Fibroblast of skin of scalp (primary cell): ENCODE measurements around the gene MAFB. TPM values are rescaled to one million over a fixed set of nuclear protein-coding genes. Genes with fewer than 3 reads are reported as not detected.
"Not testable (repeated sequence)": the region's sequence is repeated elsewhere in the genome, so short reads cannot be mapped to it uniquely, and the experiment has no call there.

Source experiments
- DNase-seq: peaks from one replicate; pipeline ENCODE4 v3.0.0-alpha.2; 2013
- polyA plus RNA-seq, 2 experiments: library from polyadenylated mRNA; unstranded; fragments of 120-200 nt; gene quantifications; one replicate each; pipeline ENCODE4 v1.2.1, GENCODE V29; 2013; ENCODE audit not compliant: insufficient read length in 2 of 2

Gene MAFB
- 5.8 TPM for polyA plus RNA-seq (2013, experiment 1 of 2; ENCODE audit: insufficient read length)
- polyA plus RNA-seq (2013, experiment 2 of 2; ENCODE audit: insufficient read length) = 6.0 TPM

DNA sequence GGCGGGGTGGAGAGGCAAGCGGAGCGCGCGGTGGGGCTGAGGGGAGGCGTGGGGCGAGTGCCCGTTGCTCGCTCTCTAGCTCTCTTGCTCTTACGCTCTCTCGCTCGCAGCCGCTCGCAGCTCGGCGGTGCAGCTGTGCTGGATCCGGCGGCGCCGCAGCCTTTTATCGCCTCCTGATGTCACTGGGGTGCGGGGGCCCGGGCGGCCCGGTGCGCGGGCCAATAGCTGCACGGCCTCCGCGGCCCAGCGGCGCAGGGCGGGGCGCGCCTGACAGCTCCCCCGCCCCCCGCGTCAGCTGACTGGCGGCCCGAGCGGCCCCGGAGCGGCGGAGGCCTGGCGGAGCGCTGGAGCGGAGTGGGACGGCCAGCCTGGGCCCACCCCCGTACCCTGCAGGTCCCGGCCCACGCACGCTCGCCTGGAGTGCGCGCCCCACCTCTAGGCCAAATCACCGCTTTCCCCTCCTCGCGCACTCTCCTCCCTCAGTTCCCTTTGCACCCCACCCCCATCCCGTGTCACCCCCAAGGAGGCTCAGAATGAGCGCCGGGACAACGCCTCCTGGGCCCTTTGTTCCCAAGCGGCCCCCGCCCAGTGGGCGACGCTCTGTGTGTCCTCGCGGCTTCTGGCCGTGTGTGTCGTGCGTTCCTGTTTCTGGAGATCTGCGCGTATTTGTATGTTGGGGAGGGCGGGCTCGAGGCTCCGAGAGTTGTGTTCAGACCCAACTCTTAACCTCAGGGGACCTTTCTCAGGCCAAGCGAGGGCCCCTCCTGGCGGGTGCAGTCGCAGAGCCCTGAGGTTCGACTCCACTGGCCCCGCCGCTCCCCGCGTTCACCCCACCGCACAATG is at the start of gene MAFB:
TSS of gene MAFB (minus strand) at position 137 of the 843 bp plus-strand sequence. CDS start 386 bp downstream, outside the sequence.
- peak; percentile 96 for DNase-seq

DNA sequence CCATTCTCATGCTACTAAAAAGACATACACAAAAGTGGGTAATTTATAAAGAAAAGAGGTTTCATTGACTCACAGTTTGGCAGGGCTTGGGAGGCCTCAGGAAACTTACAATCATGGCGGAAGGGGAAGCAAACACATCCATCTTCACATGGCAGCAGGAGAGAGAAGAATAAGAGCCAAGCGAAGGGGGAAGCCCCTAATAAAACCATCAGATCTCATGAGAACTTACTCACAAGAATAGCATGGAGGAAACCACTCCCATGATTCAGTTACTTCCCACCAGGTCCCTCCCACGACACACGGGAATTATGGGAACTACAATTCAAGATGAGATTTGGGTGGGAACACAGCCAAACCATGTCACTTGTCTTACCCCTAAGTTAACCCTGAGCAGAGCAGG is 47.4 kb upstream of the MAFB start:
- not testable (repeated sequence) for DNase-seq

DNA sequence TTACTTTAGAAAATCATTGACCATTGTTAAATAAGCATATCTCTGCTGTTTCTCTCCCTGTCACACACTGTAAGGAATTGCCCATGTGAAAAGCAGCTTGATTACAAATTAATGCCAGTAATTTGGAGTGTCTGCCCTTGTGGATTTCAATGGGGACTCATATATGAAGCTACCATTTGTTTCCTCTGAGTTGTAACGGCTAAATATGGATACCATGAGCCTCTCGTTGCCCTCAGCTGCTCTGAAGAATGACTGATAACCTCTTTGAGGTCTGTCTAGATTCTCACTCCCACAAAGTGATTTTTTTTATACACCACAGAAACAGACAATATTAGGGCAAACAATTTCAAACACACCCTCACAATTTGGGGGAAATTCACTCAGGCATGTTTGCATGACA is 40.0 kb upstream of the MAFB start:
- DNase-seq = no peak

GRCh38 chr20:40728470-40728869 is 39.4 kb upstream of the MAFB start:
- no peak for DNase-seq

DNA sequence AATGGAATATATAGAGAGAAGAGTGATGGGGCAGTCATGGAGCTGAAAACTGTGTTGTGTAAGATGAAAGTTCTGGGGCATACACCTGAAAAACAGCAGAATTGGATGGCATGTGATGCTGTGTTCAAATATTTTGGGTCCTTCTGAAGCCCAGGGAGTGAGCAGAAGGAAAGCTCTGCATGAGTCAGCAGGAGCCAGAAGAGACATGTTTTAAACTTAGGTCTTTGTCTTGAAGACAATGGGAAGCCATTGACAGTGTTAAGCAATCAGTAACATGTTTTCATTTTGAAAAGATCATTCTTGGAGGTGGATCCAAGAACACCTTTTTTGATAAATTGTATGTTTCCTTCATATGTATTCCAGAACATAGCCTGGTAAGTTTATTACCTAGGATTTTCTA is 38.9 kb upstream of the MAFB start:
- DNase-seq = no peak

DNA sequence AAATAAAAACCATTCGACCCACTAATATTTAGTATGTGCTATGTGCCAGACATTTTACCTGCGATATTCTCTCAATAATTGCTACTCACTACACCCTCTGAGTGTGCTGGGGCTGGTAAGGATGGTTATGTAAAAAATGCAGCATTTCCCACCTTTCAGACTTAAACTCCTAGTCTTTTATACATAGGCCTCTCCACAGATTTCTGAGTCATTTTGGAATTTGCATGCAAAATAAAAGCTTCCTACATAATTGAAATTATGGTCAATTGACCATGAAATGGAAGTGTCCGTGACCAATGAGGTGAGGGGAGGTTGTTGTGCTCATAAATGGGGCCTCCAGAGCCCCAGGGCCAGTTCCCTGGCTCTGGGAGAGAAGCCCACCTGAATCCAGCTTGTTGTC is 37.7 kb upstream of the MAFB start:
- no peak for DNase-seq

- DNase-seq = no peak
Measured at GRCh38 chr20:40724566-40724965, 35.5 kb upstream of the MAFB start.

DNA sequence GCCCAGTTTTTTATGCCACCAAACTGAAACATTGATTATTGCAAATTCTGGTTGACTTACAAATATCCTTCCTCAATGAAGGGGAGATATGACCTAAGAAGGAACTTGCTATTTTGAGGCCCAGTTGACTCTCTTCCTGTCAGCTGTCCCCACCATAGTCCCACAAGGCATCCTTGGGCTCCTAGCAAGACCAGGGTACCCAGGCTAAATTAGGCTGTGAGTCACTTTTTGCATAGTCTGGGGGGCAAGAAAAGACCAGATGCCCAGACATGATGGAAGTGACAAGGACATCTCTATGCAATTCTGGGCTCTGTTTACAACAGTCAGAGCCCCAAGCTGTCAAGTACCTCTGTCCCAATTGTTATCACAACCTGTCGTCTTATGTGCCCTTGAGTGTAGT is 31.8 kb upstream of the MAFB start:
- DNase-seq = no peak

- no peak for DNase-seq
Measured at GRCh38 chr20:40720099-40720498, 31.1 kb upstream of the MAFB start.

- no peak for DNase-seq
Measured at GRCh38 chr20:40718982-40719729, 30.1 kb upstream of the MAFB start.

DNA sequence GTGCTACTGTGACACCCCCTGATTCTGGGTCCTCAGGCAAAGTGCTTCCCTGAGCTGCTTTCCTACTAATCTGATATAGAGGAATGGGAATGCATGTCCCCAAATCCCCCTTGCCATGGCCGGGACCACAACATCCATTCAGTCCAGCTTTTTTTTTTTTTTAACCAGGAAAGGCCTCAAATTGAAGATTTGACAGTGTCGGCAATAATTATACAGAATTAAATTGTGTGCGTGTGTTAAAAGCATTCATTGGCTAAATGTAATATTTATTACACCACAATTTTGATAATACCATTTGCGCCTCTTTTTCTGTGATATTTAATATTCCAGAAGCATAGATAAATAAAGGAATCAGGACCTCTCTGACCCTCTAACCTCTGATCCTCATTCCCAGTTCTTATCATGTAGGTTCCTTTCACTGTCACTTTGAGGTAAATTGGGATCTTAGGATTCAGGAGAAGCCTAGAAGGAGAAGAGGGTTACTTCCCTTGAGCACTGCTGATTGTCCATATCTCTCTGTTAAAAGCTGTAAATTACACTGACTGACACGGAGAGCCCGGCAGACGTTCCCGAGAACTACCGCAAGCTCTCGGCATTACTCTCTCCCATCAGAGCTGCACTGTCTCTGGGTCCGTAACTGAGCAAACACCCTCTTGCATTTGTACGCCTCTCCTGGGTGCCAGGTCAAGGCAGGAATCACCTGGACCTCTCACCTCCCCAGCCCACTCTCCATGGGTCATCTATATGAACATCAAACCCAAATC is 29.4 kb upstream of the MAFB start:
- DNase-seq = no peak

- no peak for DNase-seq
Measured at GRCh38 chr20:40717343-40717865, 28.4 kb upstream of the MAFB start.

GRCh38 chr20:40715491-40715890 is 26.5 kb upstream of the MAFB start:
- no peak for DNase-seq

DNA sequence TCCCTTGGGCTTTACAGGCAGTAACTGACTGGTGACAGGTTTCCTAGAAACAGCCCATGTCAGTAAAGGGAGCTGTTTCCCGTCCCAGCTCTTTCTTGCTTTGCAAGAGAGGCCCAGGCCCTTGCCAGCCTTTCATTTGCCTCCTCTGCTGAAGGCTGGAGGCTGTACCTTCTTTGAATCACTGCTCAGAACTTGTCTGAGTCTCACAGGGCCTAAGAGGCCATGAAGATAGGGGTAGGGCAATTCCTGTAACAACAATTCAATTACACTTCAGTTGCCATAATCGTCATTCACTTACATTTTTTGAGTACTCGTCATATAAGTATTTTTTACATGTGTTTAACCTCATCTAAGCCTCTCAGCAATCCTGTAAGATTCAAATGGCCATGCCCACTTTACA is 25.9 kb upstream of the MAFB start:
- DNase-seq = no peak

- DNase-seq = no peak
Measured at GRCh38 chr20:40714109-40714508, 25.1 kb upstream of the MAFB start.

- no peak for DNase-seq
Measured at GRCh38 chr20:40713508-40713907, 24.5 kb upstream of the MAFB start.

GRCh38 chr20:40711079-40711478 is 22.0 kb upstream of the MAFB start:
- DNase-seq = no peak

GRCh38 chr20:40710603-40711002 is 21.6 kb upstream of the MAFB start:
- DNase-seq = no peak

- no peak for DNase-seq
Measured at GRCh38 chr20:40706977-40707582, 18.0 kb upstream of the MAFB start.

DNA sequence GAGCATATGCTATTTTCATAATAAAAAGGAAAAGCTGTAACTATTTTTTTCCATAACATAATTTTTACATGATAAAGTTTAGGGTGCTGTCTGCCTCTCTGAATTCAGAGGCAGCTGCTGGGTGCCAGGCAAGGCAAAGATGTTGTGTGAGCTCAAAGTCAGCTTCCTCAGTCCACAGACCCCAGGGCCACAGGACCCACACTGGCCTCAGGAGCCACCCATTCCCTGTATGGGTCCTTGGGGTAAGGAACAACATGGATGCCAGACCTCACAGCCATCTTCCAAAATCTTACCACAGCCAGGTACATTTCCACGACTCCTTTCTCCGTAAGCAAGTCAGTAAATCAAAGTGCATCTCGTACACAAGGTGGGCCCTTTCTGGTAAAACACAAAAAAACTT is 16.4 kb upstream of the MAFB start:
- DNase-seq = no peak

- DNase-seq = no peak
Measured at GRCh38 chr20:40704828-40705227, 15.8 kb upstream of the MAFB start.

GRCh38 chr20:40703975-40704530 is 15.0 kb upstream of the MAFB start:
- DNase-seq = no peak
